ENCODE results near the gene SNUPN. TPM values are rescaled to one million over a fixed set of nuclear protein-coding genes. Genes with fewer than 3 reads are reported as not detected.

Gene SNUPN
- total RNA-seq, 1 experiment from 2014 or later: 27.9 TPM

- TF ChIP-seq CBFB (CRISPR knock-in tag; IDR thresholded peaks at IDR 0.05; ENCODE audit: low read depth) (no peak), ZSCAN18 (CRISPR knock-in tag; IDR thresholded peaks at IDR 0.05) (no peak), JUN (CRISPR knock-in tag; IDR thresholded peaks at IDR 0.05) (0 out of 2 replicates have a peak, but pooled peaks have one; percentile 39), TEAD4 (CRISPR knock-in tag; IDR thresholded peaks at IDR 0.05) (no peak), ZNF396 (CRISPR knock-in tag; IDR thresholded peaks at IDR 0.05; ENCODE audit: borderline replicate concordance) (no peak), NR2C2 (CRISPR knock-in tag; IDR thresholded peaks at IDR 0.05) (no peak), FOXJ3 (CRISPR knock-in tag; IDR thresholded peaks at IDR 0.05; ENCODE audit: borderline replicate concordance) (no peak), ZNF263 (CRISPR knock-in tag; IDR thresholded peaks at IDR 0.05; ENCODE audit: low read depth) (peak; percentile 41; the same call in 1 of the 2 replicates), PREB (CRISPR knock-in tag; IDR thresholded peaks at IDR 0.05; ENCODE audit: borderline replicate concordance) (no peak), OVOL2 (CRISPR knock-in tag; IDR thresholded peaks at IDR 0.05; ENCODE audit: borderline replicate concordance) (no peak), TCF7 (CRISPR knock-in tag; IDR thresholded peaks at IDR 0.05; ENCODE audit: low read depth) (no peak), ATF1 (CRISPR knock-in tag; IDR thresholded peaks at IDR 0.05) (no peak), MXD4 (CRISPR knock-in tag; IDR thresholded peaks at IDR 0.05; ENCODE audit: borderline replicate concordance) (no peak), FOXP1 (CRISPR knock-in tag; IDR thresholded peaks at IDR 0.05; ENCODE audit: borderline replicate concordance) (peak; percentile 81; the same call in 1 of the 2 replicates), CREM (CRISPR knock-in tag; IDR thresholded peaks at IDR 0.05) (0 out of 2 replicates have a peak, but pooled peaks have one; percentile 23), SOX15 (CRISPR knock-in tag; IDR thresholded peaks at IDR 0.05) (no peak), PRDM15 (CRISPR knock-in tag; IDR thresholded peaks at IDR 0.05) (no peak), ZNF532 (CRISPR knock-in tag; IDR thresholded peaks at IDR 0.05; ENCODE audit: borderline replicate concordance) (no peak), HMGXB4 (CRISPR knock-in tag; IDR thresholded peaks at IDR 0.05) (peak; percentile 81; the same call in 1 of the 2 replicates), JAZF1 (CRISPR knock-in tag; IDR thresholded peaks at IDR 0.05) (no peak), E2F1 (CRISPR knock-in tag; IDR thresholded peaks at IDR 0.05) (no peak), MLX (CRISPR knock-in tag; IDR thresholded peaks at IDR 0.05) (no peak), CREB1 (CRISPR knock-in tag; IDR thresholded peaks at IDR 0.05) (0 out of 2 replicates have a peak, but pooled peaks have one; percentile 25), ESRRA (CRISPR knock-in tag; IDR thresholded peaks at IDR 0.05; ENCODE audit: borderline replicate concordance) (no peak)
These were observed at the start of gene SNUPN (continued) for GRCh38 chr15:75625542-75626347.

All from WTC11 (cell line).